ENCODE results near the gene CDH10. TPM values are rescaled to one million over a fixed set of nuclear protein-coding genes. Genes with fewer than 3 reads are reported as not detected.

The CDH10 gene
- total and polyA plus RNA-seq, 2 of the 4 experiments (the other 2 are of a cell fraction) = 0.18 to 0.21 TPM

GRCh38 chr5:24623031-24623430 is 21.7 kb downstream of the CDH10 start:
- no peak for ATAC-seq (ENCODE audit: low read depth)
- BruUV-seq (replicated peaks) = no TSS peak

More at GRCh38 chr5:24623031-24623430, 21.7 kb downstream of the CDH10 start:
- Histone ChIP-seq H2BK15ac (ENCODE audit: low read depth, low read length) (no peak overlapping the region), H3K56ac (ENCODE audit: extremely low read depth, insufficient read depth, low read length) (no peak overlapping the region), H2AFZ (replicated peaks; ENCODE audit: low read length, poor library complexity) (no peak overlapping the region), H3K4me1 (ENCODE audit: control insufficient read depth, insufficient read depth, low read length) (no peaks in the 10 kb centered on the region), H3K4me3 (ENCODE audit: insufficient read depth, low read depth, low read length) (no peak overlapping the region), H3K4me2 (ENCODE audit: low read depth, low read length) (no peak overlapping the region), H3K4ac (ENCODE audit: low read depth, low read length) (no peak overlapping the region), H3K36me3 (ENCODE audit: control insufficient read depth, insufficient read depth, low read length) (no peaks in the 10 kb centered on the region), H2BK120ac (ENCODE audit: low read depth, low read length) (no peak overlapping the region), H2BK5ac (ENCODE audit: low read depth, low read length, poor library complexity, severe bottlenecking) (no peak overlapping the region), H3K27ac (ENCODE audit: insufficient read depth, low read length) (no peak overlapping the region), H4K20me1 (ENCODE audit: insufficient read depth, low read length) (no peaks in the 10 kb centered on the region), H4K91ac (ENCODE audit: insufficient read depth, low read depth, low read length) (no peak overlapping the region), H3K23ac (ENCODE audit: low read depth, low read length) (no peak overlapping the region), H4K8ac (ENCODE audit: low read depth in 2 of 2, low read length in 2 of 2) (no peak overlapping the region), H3K27me3 (ENCODE audit: control insufficient read depth, insufficient read depth, low read length) (no peaks in the 10 kb centered on the region), H3K14ac (replicated peaks; ENCODE audit: low read depth, low read length) (no peak overlapping the region), H2AK9ac (replicated peaks; ENCODE audit: low read depth, low read length, poor library complexity) (no peak overlapping the region), H3K9ac (ENCODE audit: low read depth, low read length) (no peak overlapping the region), H2BK20ac (ENCODE audit: low read depth, low read length) (no peak overlapping the region), H3K18ac (ENCODE audit: low read depth, low read length) (no peak overlapping the region), H2AK5ac (ENCODE audit: low read depth, low read length) (no peak overlapping the region), H3K9me1 (ENCODE audit: insufficient read depth, low read length) (no peaks in the 10 kb centered on the region), H4K5ac (ENCODE audit: low read depth, low read length) (no peak overlapping the region), H3K79me1 (ENCODE audit: low read depth in 1 of 2, low read length in 2 of 2) (no peaks in the 10 kb centered on the region), H3K9me3 (ENCODE audit: control insufficient read depth, insufficient read depth, low read length) (peaks cover 4% of the 10 kb centered on the region; the same call in 1 of the 2 replicates)
- TF ChIP-seq BHLHE40 (IDR thresholded peaks at IDR 0.05; ENCODE audit: low read depth, low read length) = no peak
- TF ChIP-seq NFE2L2 (IDR thresholded peaks at IDR 0.05; ENCODE audit: low read depth, low read length) = no peak
- TF ChIP-seq FOS (IDR thresholded peaks at IDR 0.05; ENCODE audit: low read depth, low read length) = no peak
- TF ChIP-seq POLR2A (IDR thresholded peaks at IDR 0.05; ENCODE audit: low read depth, low read length) = no peak
- no peak for TF ChIP-seq ELK1 (IDR thresholded peaks at IDR 0.05; ENCODE audit: borderline replicate concordance, low read depth, low read length)
- no peak for TF ChIP-seq MAZ (IDR thresholded peaks at IDR 0.05; ENCODE audit: borderline replicate concordance, low read depth, low read length)
- no peak for TF ChIP-seq CEBPB (IDR thresholded peaks at IDR 0.05; ENCODE audit: low read depth, low read length)
- TF ChIP-seq SMC3 (IDR thresholded peaks at IDR 0.05; ENCODE audit: low read depth, low read length) = no peak
- TF ChIP-seq MXI1 (IDR thresholded peaks at IDR 0.05; ENCODE audit: borderline replicate concordance, low read depth, low read length) = no peak
- no peak for TF ChIP-seq RFX5 (IDR thresholded peaks at IDR 0.05; ENCODE audit: low read depth, low read length)
- TF ChIP-seq, protein P1, sequence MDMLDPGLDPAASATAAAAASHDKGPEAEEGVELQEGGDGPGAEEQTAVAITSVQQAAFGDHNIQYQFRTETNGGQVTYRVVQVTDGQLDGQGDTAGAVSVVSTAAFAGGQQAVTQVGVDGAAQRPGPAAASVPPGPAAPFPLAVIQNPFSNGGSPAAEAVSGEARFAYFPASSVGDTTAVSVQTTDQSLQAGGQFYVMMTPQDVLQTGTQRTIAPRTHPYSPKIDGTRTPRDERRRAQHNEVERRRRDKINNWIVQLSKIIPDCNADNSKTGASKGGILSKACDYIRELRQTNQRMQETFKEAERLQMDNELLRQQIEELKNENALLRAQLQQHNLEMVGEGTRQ (IDR thresholded peaks at IDR 0.05; ENCODE audit: low read depth, low read length) = no peak
- TF ChIP-seq CHD1 (IDR thresholded peaks at IDR 0.05; ENCODE audit: low read depth, low read length) = no peak
- no peak for DNase-seq
- in situ Hi-C loops (cut with MboI; ENCODE audit: low sequenced_read_pairs) (no loop called here), intact Hi-C loops (cut with micrococcal nuclease) (no loop called here), dilution Hi-C loops (cut with HindIII; ENCODE audit: low sequenced_read_pairs, unreplicated experiment) (no loop called here)
- ChIA-PET POLR2A (ENCODE audit: unreplicated experiment) (no interaction called here), CTCF (no interaction called here)
- WGBS, 2 experiments (ENCODE audit: extremely low coverage in 2 of 2, insufficient read length in 1 of 2) = 0% methylated on average over 1 of the region's 5 CpGs; no CpG with 5 or more reads in 1 of the 2 experiments

Data from IMR-90 (cell line).